ENCODE results near the gene USP40.

The USP40 gene

DNA sequence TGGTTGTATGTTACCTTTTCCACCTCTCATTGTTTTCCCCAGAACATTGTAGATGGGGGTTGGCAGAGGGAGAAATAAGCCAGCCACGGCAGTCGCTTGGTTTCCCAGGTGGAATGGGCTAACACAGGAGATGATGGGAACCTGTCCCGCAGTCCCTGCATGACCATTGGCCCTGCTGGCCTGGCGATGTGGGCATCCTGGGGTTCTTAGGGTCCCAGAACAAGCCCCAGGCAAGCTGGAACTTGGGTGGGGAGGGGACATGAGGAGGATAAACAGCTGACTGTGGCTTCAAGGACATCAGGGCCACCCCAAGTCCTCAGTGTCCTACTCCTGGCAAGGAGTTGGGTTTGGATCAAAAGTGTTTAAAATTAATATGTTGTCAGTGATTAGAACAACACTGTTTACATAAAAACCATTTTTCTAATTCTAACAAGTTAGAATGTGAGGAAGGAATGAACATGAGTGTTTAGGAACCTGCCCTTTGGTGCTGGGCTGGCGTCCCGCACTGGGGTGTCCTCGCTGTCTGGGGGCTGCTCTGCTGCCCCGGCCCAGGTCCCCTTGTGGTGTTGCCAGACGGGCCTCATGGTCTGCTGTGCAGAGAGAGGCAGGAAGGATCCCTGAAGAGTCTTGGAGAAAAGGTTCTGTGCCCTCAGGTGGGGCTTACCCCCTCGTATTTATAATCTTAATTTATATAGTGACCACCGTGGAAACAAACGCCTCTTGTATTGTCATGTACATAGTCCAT, 95.1 kb downstream of the USP40 start:
- no peak for DNase-seq

DNA sequence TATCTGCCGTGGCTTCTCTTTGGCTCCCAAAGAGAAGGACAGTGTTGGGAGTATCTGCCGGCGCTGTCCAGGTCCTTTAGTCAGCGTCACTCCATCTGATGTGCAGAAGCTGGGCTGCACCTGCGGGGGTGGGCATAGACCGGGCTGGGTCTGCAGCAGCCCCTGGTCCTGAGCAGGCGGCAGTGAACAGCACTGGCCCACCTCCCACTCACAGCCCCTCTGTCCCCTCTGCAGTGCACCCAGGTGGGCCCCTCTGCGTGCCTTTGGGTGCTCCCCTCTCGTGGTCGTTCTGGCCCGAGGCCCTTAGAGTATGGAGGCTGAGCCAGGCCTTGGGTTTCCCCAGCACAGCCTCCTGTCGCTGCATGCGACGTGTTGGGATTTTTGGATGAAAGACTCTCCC, 95.7 kb downstream of the USP40 start:
- DNase-seq, result no peak

DNA sequence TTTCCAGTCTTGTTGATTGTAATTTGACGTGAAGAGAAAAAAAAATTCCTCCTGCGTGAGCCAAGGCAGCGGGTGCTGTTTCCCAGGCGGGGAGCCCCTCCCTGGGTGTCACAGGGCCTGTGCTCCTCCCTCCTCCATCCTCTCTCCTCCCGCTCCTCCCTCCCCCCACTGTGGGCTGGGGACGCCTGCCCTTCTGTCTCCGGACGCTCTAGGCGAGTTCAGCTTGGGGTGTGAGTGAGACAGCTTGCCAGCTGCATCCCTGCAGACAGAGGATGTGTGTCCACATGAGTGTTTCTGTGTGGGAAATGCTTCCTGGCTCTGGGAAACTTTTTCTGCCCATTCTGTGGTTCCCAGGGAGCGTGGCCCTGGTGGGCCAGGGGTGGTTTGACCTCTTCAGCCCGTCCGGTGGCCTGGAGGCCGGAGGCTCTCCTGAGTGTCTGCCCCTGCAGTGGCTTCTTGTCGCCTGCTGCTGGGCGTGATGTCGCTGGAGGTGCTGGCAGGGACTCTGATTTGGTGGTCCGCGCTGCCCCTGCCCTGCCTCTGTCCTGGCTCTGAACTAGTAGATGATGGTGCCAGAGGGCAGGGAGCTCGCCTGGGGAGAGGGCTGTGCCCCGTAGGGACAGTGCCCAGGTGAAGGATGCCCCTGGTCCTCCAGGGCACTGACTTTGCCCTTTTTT, 96.4 kb downstream of the USP40 start:
- DNase-seq, result no peak

DNA sequence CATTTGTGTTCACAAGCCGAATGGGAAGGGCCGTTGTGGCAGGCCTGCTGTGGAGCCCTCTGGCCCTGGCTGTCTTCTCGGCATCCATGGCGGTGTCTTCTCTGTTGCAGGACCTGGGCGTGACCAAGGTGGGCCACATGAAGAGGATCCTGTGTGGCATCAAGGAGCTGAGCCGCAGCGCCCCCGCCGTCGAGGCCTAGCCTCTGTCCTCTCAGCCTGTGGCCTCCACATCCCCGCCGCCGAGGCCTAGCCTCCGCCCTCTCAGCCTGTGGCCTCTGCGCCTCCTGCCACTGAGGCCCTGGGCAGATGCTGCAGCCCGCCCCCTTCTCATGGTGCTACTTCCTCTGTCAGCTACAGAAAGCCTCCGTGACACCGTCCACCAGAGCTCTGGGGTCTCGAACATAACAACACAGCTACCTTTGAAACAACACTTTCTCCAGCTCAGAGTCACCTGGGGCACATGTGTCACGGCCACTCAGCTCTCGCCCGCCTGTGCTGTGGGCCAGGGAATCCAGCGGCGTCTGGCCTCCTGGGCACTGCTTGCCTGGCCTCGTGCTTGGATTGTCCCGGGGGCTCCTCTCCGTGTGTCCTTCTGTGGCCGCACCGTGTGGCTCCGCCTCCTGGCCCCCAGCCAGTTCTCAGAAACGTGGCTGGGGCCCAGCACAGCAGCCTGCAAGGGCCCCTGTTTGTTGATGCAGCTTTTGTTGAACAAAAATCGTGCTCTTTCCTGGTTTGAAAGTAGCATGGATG, 97.1 kb downstream of the USP40 start:
- DNase-seq, result no peak

DNA sequence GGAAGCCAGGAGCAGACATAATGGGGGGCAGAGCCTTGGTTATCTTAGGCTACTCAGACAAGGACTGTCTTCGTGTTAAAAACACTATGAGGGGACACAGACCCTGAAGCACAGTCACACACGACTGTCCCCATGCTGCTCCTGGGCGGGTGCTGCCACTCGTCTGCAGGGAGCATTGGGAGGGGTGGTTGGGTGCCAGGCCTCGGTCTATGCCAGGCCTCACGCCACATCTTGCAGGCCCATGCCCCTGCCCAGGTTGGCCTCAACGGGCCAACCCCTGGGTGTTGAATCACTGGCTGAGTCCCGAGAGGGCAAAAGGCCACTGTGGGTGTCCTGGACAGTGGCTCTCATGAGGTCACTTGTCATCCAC, 97.9 kb downstream of the USP40 start:
- DNase-seq, result no peak

DNA sequence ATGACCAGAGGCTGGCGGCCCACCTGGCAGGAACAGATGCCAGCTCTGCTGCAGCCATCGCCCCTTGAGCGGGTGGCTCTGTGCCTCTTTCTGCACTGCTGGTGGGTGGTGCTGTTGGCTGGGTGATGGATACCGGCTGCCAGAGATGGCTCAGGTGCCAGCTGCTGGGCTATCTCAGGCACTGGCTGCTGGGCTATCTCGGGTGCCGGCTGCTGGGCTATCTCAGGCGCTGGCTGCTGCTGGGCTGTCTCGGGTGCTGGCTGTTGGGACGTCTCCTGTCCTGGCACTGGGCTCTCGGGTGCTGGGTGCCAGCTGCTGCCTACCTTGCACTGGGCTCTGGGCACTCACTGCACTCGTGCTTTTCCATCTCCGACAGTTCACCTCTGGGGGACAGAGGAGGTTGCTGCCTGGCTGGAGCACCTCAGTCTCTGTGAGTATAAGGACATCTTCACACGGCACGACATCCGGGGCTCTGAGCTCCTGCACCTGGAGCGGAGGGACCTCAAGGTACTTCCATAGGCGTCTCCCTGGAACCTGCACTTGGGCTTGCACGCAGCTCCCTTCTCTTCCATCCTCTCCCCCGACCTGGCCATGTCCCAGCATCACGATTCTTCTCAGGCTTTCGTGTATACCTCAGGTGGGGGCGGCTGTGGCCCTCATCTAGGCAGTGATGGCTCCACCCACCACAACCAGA, 98.4 kb downstream of the USP40 start:
- DNase-seq, result no peak

DNA sequence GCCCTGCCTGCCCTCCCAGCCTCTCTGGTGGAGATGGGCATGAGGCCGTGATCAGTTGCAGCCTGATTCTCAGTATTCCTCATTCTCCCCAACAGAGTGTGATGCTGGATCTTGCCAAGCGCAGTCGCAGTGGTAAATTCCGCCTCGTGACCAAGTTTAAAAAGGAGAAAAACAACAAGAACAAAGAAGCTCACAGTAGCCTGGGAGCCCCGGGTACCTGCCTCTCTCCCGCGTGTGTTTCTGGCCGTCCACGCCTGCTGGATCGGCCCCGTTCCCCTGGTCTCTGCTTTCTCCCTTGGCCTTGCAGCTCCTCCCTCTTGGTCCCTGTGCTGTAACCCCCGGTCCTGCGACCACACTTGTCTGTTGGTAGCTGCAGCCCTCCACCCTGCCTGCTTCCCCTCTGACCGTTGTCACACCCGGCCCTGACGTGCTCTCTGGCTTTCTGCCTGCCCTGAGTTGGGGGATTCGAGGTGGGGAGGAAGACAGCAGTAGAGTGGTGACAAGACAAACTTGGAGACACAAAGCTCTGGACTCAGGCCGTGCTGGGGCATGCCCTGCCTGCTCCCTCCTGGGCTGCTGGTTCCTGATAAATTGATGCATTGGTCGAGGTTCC, 99.5 kb downstream of the USP40 start:
- DNase-seq, result no peak

DNA sequence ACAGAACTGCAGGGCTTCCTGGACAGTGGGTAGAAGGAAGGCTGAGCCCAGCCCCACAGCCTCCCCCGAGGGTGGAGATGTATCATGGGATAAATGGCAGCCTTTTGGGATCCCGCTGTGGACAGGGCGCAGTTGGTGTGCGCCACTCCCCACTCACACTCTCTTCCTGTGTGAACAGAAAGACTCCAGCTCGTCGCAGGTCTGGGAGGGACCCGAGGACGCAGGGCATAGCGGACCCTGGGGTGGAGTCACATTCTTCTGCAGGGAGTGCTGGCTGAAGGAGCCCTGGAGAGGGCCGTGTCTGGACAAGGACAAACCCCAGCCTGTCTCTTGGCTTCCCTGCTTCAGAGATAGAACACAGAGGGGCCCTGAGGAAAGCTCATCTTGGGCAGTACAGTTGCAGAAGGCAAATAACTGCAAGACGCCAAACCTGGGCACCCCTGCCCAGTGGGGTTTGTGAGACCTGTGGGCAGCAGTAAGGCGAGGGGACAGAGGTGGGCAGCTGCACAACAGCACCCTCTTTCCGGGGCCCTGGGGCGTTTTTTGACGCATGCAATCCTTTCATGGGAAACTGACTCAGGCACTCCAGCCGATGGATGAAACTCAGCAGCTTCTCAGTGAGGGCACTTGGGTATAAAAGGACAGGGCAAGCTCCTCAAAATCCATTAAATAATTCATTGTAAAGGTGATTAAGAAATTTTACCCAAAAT, 101.9 kb downstream of the USP40 start:
- DNase-seq, result no peak

DNA sequence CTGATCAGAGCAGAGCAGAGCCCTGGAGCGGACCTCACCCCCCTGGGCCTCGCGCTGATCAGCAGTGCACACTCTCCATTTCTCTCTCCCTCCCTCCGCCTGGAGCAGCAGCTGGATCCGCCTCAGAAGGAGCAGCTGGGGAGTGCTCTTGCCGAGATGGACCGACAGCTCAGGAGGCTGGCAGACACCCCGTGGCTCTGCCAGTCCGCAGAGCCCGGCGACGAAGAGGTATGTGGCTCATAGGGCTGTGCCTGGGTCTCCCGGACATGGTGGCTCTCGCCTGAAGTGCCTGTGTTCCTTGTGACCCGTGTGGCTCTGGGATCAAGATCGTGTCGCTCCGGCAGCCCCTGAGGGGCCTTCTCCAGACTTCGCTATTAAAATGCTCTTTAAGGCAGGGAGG, 102.5 kb downstream of the USP40 start:
- no peak for DNase-seq

DNA sequence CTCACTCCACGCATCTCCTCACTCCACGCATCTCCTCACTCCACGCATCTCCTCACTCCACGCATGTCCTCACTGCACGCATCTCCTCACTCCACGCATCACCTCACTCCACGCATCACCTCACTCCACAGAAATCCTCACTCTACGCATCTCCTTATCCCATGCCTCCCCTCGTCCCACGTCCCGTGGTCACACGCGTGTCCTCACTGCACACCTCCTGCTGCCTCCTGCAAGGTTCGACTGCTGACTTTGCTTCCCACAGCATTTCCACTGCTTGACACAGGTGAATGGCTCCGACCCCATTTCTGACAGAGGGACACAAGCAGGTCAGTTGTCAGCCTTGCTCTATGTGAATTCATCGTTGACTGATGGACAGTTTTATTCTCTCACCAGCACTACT, 103.0 kb downstream of the USP40 start:
- no peak for DNase-seq

DNA sequence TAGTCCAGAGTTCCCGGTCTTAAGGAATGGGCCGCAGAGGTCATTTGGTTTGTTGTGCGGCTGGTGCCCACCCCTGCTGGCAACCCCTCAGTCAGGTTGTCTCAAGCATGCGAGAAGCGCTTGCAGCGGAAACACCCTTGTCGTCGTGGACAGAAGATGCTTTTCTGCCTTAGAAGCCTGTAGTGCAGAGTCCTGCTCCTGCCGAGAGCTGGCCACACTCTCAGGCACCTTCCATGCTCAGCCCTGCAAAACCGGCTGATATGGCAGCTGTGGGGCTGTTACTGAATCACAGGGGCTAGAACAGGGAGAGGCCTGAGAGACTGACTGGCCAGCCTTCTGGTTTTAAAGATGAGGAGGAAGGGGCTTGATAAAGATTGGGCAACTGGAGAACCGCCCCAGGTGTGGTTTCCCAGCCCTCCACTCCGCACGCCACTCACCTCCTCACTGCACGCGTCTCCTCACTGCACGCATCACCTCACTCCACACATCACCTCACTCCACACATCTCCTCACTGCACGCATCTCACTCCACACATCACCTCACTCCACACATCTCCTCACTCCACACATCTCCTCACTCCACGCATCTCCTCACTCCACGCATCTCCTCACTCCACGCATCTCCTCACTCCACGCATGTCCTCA, 103.6 kb downstream of the USP40 start:
- DNase-seq, result no peak

DNA sequence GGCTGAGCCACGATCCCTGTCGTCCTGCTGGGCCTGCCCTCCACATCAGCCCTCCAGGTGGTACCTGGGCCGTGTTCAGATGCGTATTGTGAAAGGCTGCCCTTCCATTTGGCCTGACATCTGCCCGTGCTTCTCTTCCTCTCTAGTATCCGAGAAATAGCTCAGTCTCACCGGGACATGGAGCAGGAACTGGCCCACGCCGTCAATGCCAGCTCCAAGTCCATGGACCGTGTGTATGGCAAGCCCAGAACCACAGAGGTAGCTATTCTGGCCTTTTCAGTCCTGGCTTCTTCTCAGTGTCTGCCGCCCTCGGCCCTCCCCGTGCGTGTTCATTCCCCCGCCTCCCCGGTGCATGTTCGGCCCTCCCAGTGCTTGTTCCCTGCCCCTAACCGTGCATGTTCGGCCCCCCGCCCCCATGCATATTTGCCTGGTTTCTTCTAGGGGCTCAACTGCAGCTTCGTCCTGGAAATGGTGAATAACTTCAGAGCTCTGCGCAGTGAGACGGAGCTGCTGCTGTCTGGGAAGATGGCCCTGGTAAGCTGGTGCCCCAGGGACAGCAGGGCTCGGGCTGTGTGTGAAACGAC, 104.3 kb downstream of the USP40 start:
- no peak for DNase-seq

DNA sequence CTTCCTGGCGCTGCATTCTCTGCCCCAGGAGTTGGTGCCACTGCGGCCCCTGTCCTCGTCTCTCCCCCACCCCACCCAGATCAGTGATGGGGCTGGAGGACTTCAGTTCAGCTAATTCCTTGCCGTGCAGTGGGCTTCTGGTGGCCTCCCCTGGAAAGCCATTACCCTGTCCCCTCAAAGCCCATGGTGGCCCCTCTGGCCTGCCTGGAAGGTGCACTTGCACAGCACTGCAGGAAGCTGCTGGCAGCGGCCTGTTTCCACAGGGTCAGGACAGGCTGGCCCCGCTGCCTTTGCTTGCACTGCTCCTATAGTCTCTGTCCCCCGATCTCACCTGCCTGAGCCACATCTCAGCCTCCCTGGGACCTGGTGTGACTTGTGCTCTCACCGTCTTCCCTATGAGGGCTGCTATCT, 105.1 kb downstream of the USP40 start:
- DNase-seq, result no peak

DNA sequence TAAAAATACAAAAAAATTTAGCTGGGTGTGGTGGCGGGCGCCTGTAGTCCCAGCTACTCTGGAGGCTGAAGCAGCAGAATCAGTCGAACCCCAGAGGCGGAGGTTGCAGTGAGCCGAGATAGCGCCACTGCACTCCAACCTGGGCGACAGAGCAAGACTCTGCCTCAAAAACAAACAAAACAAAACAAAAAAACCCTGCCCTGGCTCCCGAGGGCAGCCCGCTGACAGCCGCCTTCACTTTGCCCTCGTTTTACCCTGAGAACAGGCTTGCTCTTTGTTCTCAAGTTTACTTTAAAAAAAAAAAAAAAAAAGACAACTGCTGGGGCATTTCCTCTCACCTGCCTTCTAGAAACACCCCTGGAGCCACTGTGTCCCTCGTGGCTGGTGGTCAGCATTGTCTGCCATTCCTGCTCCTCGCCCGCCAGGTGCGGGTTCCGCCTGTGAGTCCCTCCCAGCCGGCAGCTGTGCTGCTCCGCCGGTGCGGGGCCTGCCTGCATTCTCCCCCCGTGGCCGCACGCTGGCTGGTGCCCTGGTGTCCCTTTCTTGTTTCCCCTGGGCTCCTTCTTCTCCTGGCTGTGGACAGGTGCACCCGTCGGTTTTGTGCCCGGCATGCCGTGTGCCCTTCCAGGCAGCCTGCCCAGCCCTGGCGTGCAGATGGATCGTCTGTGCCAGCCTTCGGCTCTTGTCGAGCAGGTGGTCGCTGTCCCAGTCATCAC, 105.7 kb downstream of the USP40 start:
- no peak for DNase-seq

DNA sequence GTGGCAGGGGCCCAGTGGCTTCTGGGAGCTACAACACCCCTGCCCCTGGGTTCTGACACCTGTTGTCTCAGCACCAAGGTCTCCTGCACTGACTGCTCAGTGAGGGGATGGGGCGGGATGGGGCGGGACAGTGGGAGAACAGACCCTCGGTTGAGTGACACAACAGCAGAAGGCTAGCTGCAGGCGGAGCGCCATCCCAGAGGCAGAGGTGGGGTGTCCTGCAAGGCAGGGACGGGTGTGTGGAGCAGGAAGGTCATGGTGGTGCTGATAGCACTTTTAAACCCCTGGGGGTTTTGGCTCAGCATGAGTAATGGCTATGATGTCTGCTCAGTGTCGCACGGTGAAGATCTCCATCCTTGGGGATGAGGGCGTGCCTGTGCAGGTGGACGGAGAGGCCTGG, 107.2 kb downstream of the USP40 start:
- DNase-seq, result no peak

DNA sequence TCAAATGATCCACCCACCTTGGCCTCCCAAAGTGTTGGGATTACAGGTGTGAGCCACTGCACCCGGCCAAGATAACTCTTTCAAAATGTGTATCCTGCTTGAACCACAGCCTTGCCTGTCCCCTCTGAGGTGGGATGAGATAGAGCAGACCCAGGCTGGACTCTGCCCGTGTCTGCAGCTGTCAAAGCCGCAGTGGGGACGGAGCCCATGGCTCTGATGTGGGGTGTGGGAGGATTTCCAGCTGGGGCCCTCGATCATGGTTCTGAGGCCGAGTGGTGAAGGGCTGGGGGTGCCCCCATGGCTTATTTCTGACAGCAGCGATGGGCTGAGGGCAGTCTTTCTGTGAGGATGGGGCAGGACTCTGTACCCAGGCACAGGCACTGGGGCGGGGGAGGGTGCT, 107.8 kb downstream of the USP40 start:
- DNase-seq, result no peak

DNA sequence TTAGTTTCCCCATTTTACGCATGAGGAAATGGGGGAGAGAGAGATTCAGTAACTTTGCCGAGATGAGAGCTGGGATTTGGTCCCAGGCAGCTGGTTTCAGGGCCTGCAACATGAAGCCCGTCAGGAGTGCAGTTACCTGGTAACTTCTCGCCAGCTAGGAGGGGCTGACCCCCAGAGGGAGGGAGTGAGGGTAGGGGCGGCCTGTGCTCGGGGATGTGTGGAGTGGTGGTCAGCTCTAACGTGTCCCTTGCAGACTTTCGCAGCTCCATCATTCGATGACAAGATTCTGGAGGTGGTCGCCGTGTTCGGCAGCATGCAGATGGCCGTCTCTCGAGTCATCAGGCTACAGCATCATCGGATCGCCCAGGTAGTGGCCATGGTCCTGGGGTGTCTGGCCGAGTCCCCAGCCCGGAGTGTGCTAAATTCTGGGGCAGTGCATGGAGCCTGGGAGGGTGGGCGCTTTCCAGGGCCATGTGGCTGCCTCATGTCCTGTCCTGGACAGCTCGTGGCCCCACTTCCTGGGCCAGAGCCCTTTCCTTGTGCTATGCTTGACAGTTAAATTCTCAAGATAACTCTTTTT, 108.5 kb downstream of the USP40 start:
- DNase-seq, result no peak

DNA sequence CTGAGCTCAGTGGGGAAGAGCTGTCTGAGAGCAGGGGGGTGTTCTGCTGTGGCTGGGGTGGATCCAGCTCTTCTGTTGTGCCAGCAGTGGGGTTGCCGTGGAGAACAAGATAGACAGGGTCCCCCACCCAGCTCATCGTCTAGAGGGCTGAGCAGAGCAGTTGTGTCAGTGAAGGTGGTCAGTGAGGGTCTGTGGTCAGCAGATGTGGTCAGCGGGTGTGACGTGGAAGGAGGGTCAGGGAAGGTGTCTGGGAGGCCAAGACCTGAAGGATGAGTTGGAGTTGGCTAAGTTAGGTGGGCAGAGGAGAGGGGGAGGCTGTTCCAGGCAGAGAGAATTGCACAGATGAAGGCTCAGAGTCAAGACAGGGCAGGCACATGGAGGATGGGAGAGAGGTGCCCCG, 109.2 kb downstream of the USP40 start:
- DNase-seq, result no peak

DNA sequence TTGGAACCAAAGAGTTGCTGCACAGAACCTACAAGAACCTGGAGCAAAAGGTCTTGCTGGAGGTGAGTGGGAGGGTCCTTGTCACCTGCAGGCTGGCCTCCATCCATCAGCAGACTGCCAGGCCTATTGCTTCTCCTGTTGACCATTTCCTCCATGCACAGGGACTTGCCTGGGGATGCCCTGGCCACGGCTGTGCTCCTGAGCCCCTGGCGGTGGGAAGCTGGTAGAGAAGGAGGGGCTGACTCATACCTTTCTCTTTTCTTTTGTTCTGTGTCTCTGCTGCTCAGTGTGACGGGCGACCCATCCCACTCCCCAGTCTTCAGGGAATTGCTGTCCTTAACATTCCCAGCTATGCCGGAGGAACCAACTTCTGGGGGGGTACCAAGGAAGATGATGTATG, 109.6 kb downstream of the USP40 start:
- DNase-seq, result no peak

DNA sequence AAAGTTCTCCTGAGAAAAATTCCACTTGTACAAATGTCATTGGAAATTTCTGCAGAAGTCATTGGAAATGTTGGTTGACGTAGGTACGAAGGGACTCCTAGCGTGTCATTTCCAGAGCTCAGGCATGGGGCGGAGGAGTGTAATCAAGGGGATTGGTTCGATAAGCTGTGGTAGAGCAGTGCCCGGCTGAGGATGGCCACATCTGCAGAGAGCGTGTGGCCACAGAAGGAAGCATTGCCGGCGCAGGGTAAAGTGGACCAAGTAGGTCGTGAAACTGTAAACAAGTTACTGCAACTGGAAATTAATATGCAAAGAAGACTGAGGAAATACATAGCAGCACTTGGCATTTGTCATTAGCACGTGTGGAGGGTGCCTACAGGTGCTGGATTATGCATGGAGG, 110.5 kb downstream of the USP40 start:
- DNase-seq, result no peak
